Activated CD4-positive, alpha-beta T cell treated with anti-CD3 and anti-CD28 coated beads, Interleukin-2, amount 10 ng/mL, durations not matched to agents 7 days and 5 days (primary cell): ENCODE results near the gene OR13F1. TPM values are rescaled to one million over a fixed set of nuclear protein-coding genes. Genes with fewer than 3 reads are reported as not detected.

ENCODE experiments used
- CTCF ChIA-PET: fragments of 350-600 bp; sonication (Branson Sonifier 250); formaldehyde crosslinking; loops from one replicate; lab custom pipeline; 2021; ENCODE audit warnings: antibody characterized with exemption; lab: Charles Lee
- POLR2A ChIA-PET: fragments of 350-600 bp; sonication (Branson Sonifier 250); formaldehyde crosslinking; loops from one replicate; lab custom pipeline; 2021; ENCODE audit warnings: antibody characterized with exemption; lab: Charles Lee
- DNase-seq: peaks from one replicate; pipeline ENCODE4 v3.0.0-alpha.2; 2020
- H3K27ac Mint-ChIP-seq: one replicate; pipeline ENCODE4 v1.8.0; 2021; ENCODE audit warnings: mild to moderate bottlenecking, moderate library complexity, mixed read lengths
- H3K27me3 Mint-ChIP-seq: one replicate; pipeline ENCODE4 v1.8.0; 2021; ENCODE audit warnings: mixed read lengths
- H3K36me3 Mint-ChIP-seq: one replicate; pipeline ENCODE4 v1.8.0; 2021; ENCODE audit warnings: low read depth, mixed read lengths
- H3K4me1 Mint-ChIP-seq: one replicate; pipeline ENCODE4 v1.8.0; 2021; ENCODE audit warnings: mixed read lengths
- H3K4me3 Mint-ChIP-seq: one replicate; pipeline ENCODE4 v1.8.0; 2021; ENCODE audit warnings: mild to moderate bottlenecking, moderate library complexity, mixed read lengths
- H3K9me3 Mint-ChIP-seq: one replicate; pipeline ENCODE4 v1.8.0; 2021; ENCODE audit warnings: mixed read lengths
- total RNA-seq, 2 experiments: library from RNA; stranded (reverse); gene quantifications; one replicate each; pipeline ENCODE4 v1.2.3, GENCODE V29; 2021

OR13F1 gene
- total RNA-seq, 2 experiments from 2014 or later = not detected

GRCh38 chr9:104544644-104545043 lies 40.6 kb downstream of the OR13F1 start:
- H3K36me3 Mint-ChIP-seq = no peaks in the 10 kb centered on the region
- no peak overlapping the region for H3K4me3 Mint-ChIP-seq

GRCh38 chr9:104553261-104553660 lies 49.2 kb downstream of the OR13F1 start:
- Mint-ChIP-seq H3K4me3 (no peak overlapping the region), H3K9me3 (peaks cover 10% of the 10 kb centered on the region), H3K4me1 (no peaks in the 10 kb centered on the region), H3K27me3 (peaks cover 2% of the 10 kb centered on the region), H3K36me3 (no peaks in the 10 kb centered on the region), H3K27ac (no peak overlapping the region)
- no peak for DNase-seq
- ChIA-PET CTCF (no interaction called here), POLR2A (no interaction called here)

More at GRCh38 chr9:104544644-104545043, 40.6 kb downstream of the OR13F1 start:
- CTCF ChIA-PET = interaction anchor here (0.6 kb wide), 1 partner anchor 1878 kb away, joined by 3 read pairs; no protein-coding TSS in a partner anchor
- Mint-ChIP-seq H3K27ac (no peak overlapping the region), H3K9me3 (no peaks in the 10 kb centered on the region), H3K4me1 (no peaks in the 10 kb centered on the region), H3K27me3 (peaks cover 2% of the 10 kb centered on the region)
- POLR2A ChIA-PET = no interaction called here
- no peak for DNase-seq

Other genes starting within 250 kb of the OR13F1 start
- gene OR13C4, start 22.9 kb downstream of the OR13F1 start, total RNA-seq = not detected
- gene OR13C3, start 32.6 kb downstream of the OR13F1 start, total RNA-seq = not detected
- gene OR13C8, start 64.9 kb downstream of the OR13F1 start, total RNA-seq = not detected
- not detected for gene OR13C5, start 95.2 kb downstream of the OR13F1 start, total RNA-seq
- gene OR13C2, start 101.4 kb downstream of the OR13F1 start, total RNA-seq = not detected
- not detected for gene OR13C9, start 113.9 kb downstream of the OR13F1 start, total RNA-seq
- gene OR13D1, start 190.3 kb downstream of the OR13F1 start, total RNA-seq = not detected
- 10 to 100 TPM; 20.8 to 22.4 TPM for gene NIPSNAP3A, start 243.4 kb downstream of the OR13F1 start, total RNA-seq